SK-N-SH treated with all-trans-retinoic acid at 6 μM for 48 hours (cell line): Measurements from ENCODE around the gene FANCI.

ENCODE experiments used
- ARNTL ChIP-seq: fragments of 450-650 bp; formaldehyde crosslinking; IDR thresholded peaks from 2 replicates; pipeline ENCODE4 v1.5.0; 2020; ENCODE audit warnings: low read depth, mild to moderate bottlenecking, moderate library complexity, borderline replicate concordance
- TF ChIP-seq, protein P1 (sequence below): fragments of 250-450 bp; sonication (Bioruptor Pico); IDR thresholded peaks from 2 replicates; pipeline ENCODE4 v1.5.1; 2021; ENCODE audit warnings: mild to moderate bottlenecking, moderate library complexity

DNA sequence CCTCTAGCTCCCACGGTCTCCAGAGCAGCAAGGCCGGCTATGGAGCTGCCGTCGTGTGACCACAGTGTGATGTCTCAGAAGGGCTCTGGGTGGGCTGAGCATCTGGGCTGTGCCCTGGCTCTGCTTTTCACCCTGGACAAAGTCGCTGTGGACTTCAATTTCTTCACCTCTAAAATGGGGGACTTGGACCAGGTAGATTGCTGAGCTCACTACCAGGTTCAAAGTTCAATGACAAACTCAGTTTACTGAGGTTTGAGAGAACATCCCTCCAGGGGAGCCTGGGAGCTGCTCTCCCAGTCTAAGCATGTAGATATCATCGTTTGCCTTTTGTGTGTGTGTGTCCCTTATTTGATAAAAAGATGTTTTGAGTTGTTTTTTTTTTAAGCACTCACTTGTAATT, 47.5 kb upstream of the FANCI start:
- TF ChIP-seq, protein P1, sequence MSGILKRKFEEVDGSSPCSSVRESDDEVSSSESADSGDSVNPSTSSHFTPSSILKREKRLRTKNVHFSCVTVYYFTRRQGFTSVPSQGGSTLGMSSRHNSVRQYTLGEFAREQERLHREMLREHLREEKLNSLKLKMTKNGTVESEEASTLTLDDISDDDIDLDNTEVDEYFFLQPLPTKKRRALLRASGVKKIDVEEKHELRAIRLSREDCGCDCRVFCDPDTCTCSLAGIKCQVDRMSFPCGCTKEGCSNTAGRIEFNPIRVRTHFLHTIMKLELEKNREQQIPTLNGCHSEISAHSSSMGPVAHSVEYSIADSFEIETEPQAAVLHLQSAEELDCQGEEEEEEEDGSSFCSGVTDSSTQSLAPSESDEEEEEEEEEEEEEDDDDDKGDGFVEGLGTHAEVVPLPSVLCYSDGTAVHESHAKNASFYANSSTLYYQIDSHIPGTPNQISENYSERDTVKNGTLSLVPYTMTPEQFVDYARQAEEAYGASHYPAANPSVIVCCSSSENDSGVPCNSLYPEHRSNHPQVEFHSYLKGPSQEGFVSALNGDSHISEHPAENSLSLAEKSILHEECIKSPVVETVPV (CRISPR knock-in tag): no peak
- TF ChIP-seq ARNTL: no peak
